ENCODE data around the gene PTOV1.

- TF ChIP-seq, protein P1, sequence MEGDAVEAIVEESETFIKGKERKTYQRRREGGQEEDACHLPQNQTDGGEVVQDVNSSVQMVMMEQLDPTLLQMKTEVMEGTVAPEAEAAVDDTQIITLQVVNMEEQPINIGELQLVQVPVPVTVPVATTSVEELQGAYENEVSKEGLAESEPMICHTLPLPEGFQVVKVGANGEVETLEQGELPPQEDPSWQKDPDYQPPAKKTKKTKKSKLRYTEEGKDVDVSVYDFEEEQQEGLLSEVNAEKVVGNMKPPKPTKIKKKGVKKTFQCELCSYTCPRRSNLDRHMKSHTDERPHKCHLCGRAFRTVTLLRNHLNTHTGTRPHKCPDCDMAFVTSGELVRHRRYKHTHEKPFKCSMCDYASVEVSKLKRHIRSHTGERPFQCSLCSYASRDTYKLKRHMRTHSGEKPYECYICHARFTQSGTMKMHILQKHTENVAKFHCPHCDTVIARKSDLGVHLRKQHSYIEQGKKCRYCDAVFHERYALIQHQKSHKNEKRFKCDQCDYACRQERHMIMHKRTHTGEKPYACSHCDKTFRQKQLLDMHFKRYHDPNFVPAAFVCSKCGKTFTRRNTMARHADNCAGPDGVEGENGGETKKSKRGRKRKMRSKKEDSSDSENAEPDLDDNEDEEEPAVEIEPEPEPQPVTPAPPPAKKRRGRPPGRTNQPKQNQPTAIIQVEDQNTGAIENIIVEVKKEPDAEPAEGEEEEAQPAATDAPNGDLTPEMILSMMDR (IDR thresholded peaks at IDR 0.05), result no peak
- no peak for TF ChIP-seq POLR2A (IDR thresholded peaks at IDR 0.05)
Measured at GRCh38 chr19:49888510-49888824, 37.5 kb downstream of the PTOV1 start.
